Prostate gland (tissue), 2 donors: ENCODE data around the gene MAP2K1. TPM values are rescaled to one million over a fixed set of nuclear protein-coding genes. Genes with fewer than 3 reads are reported as not detected.

Experiments used
- DNase-seq: peaks from one replicate; pipeline ENCODE4 v3.0.0-alpha.2; 2019; ENCODE audit warnings: low spot score
- H3K27ac ChIP-seq, 2 donors: fragments of 200-600 bp; sonication (generic); 2 replicates each; pipeline ENCODE4 v1.5.1; 2017 to 2019
- H3K27me3 ChIP-seq: fragments of 200-600 bp; sonication (generic); replicated peaks from 2 replicates; pipeline ENCODE4 v1.5.1; 2019; ENCODE audit not compliant: insufficient read depth
- H3K36me3 ChIP-seq, 2 donors: fragments of 200-600 bp; sonication (generic); 1 replicate in 1 of 2; 2 replicates in 1 of 2; pipeline versions ENCODE4 v1.5.1 to v1.8.1; 2017 to 2019
- H3K4me1 ChIP-seq: fragments of 200-600 bp; sonication (generic); replicated peaks from 2 replicates; pipeline ENCODE4 v1.5.1; 2019
- H3K4me3 ChIP-seq, 2 donors: fragments of 200-600 bp; sonication (generic); 2 replicates each; pipeline ENCODE4 v1.5.1; 2017 to 2019
- H3K9me3 ChIP-seq: fragments of 200-600 bp; sonication (generic); 2 replicates; pipeline ENCODE4 v1.5.1; 2017
- CTCF ChIP-seq, 4 experiments: fragments of 200-600 bp in 2 of 4; fragments of 450-650 bp in 2 of 4; sonication (generic) in 2 of 4; IDR thresholded peaks; 1 replicate in 3 of 4; 2 replicates in 1 of 4; pipeline ENCODE4 v1.5.1; 2016 to 2019; ENCODE audit warnings: antibody characterized with exemption in 4 of 4, mild to moderate bottlenecking in 2 of 4, moderate library complexity in 2 of 4
- POLR2A ChIP-seq: fragments of 450-650 bp; IDR thresholded peaks from one replicate; pipeline ENCODE4 v1.6.1; 2016; ENCODE audit warnings: antibody characterized with exemption, mild to moderate bottlenecking
- POLR2AphosphoS5 ChIP-seq: sonication (generic); formaldehyde crosslinking; IDR thresholded peaks from one replicate; pipeline ENCODE4 v1.6.1; 2017; ENCODE audit warnings: antibody characterized with exemption
- WGBS: methylation state at CpG from one replicate; pipeline ENCODE4 v1.1.5; 2018; 5-methylcytosine and 5-hydroxymethylcytosine counted together
- intact Hi-C: fragments of 100-400 bp; cut with DNase I; formaldehyde crosslinking; loops from one replicate; pipeline ENCODE4 v1.14.2; 2022
- total RNA-seq, 2 donors: library from RNA; depleted of rRNA; stranded (reverse); fragments of >200 nt; gene quantifications; one replicate each; pipeline ENCODE4 v1.1.0, GENCODE V29; 2016

MAP2K1 gene
- total RNA-seq, 2 donors from 2014 or later = 28.0 to 29.0 TPM

DNA sequence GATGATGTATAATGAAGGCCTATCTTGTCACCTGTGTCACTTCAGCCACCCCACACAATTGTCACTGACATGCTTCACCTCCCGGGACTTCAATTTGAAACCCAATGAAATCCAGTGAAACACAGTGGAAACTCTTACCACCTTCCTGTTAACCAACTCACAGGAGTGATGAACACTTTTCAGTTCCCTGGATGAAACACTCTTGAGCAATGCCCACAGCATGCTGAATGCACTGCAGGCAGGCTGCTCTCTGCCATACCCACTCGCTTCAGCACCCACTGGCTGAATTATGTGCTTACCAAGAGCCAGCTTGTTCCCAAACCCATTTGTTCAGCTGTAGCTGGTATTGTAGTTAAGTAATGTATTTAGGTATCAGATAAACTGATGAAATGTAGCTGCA, 47.0 kb downstream of the MAP2K1 start:
- Histone ChIP-seq H3K27ac (no peak overlapping the region), H3K4me3 (no peak overlapping the region), H3K36me3 (no peaks in the 10 kb centered on the region), H3K27me3 (no peaks in the 10 kb centered on the region), H3K9me3 (no peaks in the 10 kb centered on the region), H3K4me1 (no peaks in the 10 kb centered on the region)
- 84% methylated on average over 2 of the region's 2 CpGs for WGBS
- no peak for DNase-seq
- no peak for TF ChIP-seq CTCF (IDR thresholded peaks at IDR 0.05)
- no peak for TF ChIP-seq POLR2AphosphoS5
- no peak for TF ChIP-seq POLR2A
- intact Hi-C loops = no loop called here

GRCh38 chr15:66440501-66440900, 53.8 kb downstream of the MAP2K1 start:
- Histone ChIP-seq H3K4me3 (no peak overlapping the region), H3K27ac (no peak overlapping the region), H3K27me3 (no peaks in the 10 kb centered on the region), H3K9me3 (no peaks in the 10 kb centered on the region), H3K4me1 (no peaks in the 10 kb centered on the region), H3K36me3 (no peaks in the 10 kb centered on the region)
- intact Hi-C loops = no loop called here
- DNase-seq = no peak
- TF ChIP-seq POLR2A (no peak), POLR2AphosphoS5 (no peak), CTCF (IDR thresholded peaks at IDR 0.05) (no peak)
- WGBS = 85% methylated on average over 2 of the region's 2 CpGs

DNA sequence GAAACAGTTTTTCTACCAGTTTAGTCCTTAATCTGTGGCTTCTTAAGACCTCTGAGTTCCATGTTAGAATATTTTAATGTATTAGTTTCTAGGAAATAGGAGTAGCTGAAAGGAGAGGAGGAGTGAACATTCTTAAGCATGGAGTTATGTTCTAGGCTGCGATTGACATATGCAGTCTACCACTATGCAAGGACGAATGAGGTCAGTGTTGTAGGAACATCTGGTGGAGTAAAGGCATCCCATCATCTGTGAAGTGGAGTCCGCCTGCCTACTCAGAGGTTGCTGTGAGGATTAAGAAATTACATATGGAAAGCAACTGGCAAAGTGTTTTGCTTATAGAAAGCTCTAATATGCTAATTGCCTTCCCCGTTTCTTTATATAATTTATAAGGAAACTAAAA, 65.7 kb downstream of the MAP2K1 start:
- Histone ChIP-seq H3K27ac (no peak overlapping the region), H3K36me3 (no peaks in the 10 kb centered on the region), H3K27me3 (no peaks in the 10 kb centered on the region), H3K9me3 (no peaks in the 10 kb centered on the region), H3K4me3 (no peak overlapping the region), H3K4me1 (no peaks in the 10 kb centered on the region)
- TF ChIP-seq CTCF (IDR thresholded peaks at IDR 0.05) (no peak), POLR2A (no peak), POLR2AphosphoS5 (no peak)
- no peak for DNase-seq
- intact Hi-C loops = no loop called here
- WGBS = 93% methylated on average over 4 of the region's 4 CpGs

DNA sequence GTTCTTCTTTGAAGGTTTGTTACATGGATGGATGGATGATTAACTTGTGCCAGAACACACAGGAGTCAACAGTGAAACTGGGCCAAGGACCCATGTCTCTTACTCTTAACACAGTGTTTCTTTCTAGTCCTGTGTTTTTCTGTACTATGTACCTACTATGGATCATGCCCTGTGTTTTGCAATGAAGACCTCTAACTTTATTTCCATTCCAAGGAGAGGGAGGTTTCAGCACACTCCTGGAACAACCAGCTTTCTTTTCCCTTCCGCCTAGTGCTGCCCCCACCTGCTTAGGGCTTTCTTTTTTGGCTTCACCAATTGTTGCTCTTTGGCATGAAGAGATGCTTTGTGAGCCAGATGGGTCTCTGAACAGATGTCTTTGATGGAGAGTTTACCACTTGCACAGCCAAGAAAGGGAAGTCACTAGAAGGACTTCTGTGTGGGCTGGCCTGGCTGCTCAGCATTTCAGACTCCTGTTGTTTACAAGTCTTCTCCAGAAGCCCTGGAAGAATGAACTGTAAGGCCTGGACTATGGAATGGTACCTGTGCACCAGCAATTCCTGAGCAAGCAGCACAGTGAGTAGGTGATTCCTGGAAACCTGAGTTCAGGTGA, 66.4 kb downstream of the MAP2K1 start:
- intact Hi-C loops = no loop called here
- Histone ChIP-seq H3K27me3 (no peaks in the 10 kb centered on the region), H3K4me3 (no peak overlapping the region), H3K27ac (no peak overlapping the region), H3K36me3 (no peaks in the 10 kb centered on the region), H3K4me1 (no peaks in the 10 kb centered on the region), H3K9me3 (no peaks in the 10 kb centered on the region)
- no peak for TF ChIP-seq CTCF (IDR thresholded peaks at IDR 0.05)
- TF ChIP-seq POLR2A = no peak
- no peak for TF ChIP-seq POLR2AphosphoS5
- no peak for DNase-seq
- 30% methylated on average over 1 of the region's 1 CpG for WGBS

DNA sequence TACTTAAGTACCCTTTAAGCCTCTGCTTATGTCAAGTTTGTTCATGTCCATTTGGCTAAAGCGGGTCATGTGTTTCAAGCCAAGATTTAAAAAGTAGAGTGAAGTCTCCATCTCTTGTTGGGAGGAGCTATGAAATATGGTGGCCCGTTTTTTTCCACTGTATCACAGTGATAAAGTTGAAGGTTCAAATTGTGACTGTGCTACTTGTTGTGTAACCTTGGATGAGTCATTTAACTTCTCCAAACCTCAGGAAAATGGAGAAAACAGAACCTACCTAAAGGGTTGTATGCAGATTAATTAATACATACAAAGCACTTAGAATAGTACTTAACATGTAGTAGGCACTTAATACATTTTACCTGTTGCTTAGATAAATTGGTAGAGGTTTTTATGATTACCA, 67.4 kb downstream of the MAP2K1 start:
- WGBS = 96% methylated on average over 2 of the region's 2 CpGs
- DNase-seq = no peak
- Histone ChIP-seq H3K27me3 (no peaks in the 10 kb centered on the region), H3K27ac (no peak overlapping the region), H3K9me3 (no peaks in the 10 kb centered on the region), H3K4me3 (no peak overlapping the region), H3K36me3 (no peaks in the 10 kb centered on the region), H3K4me1 (no peaks in the 10 kb centered on the region)
- intact Hi-C loops = no loop called here
- TF ChIP-seq CTCF (IDR thresholded peaks at IDR 0.05) (no peak), POLR2A (no peak), POLR2AphosphoS5 (no peak)
